Astrocyte of the cerebellum (primary cell): ENCODE results near the gene FOXE3.

Experiments used
- DNase-seq: peaks from one replicate; pipeline ENCODE4 v3.0.0-alpha.2; 2011; ENCODE audit warnings: low read depth
- H3K4me3 ChIP-seq: 2 replicates; pipeline ENCODE4 v1.5.1; 2011; ENCODE audit warnings: mild to moderate bottlenecking, low read depth, low read length, moderate library complexity
- CTCF ChIP-seq: IDR thresholded peaks from 2 replicates; pipeline ENCODE4 v1.5.1; 2012; ENCODE audit warnings: low read length, low read depth, moderate library complexity, mild to moderate bottlenecking; ENCODE audit errors: missing control alignments
- in situ Hi-C: cut with HindIII; loops from 2 replicates; pipeline ENCODE4 v1.10.0; 2017; ENCODE audit warnings: low sequenced_read_pairs

Gene FOXE3

GRCh38 chr1:47444297-47444561, 28.1 kb downstream of the FOXE3 start:
- in situ Hi-C loops, result no loop called here
- no peak for DNase-seq
- H3K4me3 ChIP-seq, result no peak overlapping the region
- no peak for TF ChIP-seq CTCF

- no peak overlapping the region for H3K4me3 ChIP-seq
- TF ChIP-seq CTCF, result no peak
- no peak for DNase-seq
- in situ Hi-C loops, result no loop called here
These were observed 28.7 kb downstream of the FOXE3 start for GRCh38 chr1:47444562-47445465.

- H3K4me3 ChIP-seq, result no peak overlapping the region
- no peak for DNase-seq
- in situ Hi-C loops, result no loop called here
- TF ChIP-seq CTCF, result no peak
These were observed 29.9 kb downstream of the FOXE3 start for GRCh38 chr1:47445823-47446550.

- no peak overlapping the region for H3K4me3 ChIP-seq
- no peak for DNase-seq
- in situ Hi-C loops, result no loop called here
- TF ChIP-seq CTCF, result no peak
These were observed 32.6 kb downstream of the FOXE3 start for GRCh38 chr1:47448462-47449222.

DNA sequence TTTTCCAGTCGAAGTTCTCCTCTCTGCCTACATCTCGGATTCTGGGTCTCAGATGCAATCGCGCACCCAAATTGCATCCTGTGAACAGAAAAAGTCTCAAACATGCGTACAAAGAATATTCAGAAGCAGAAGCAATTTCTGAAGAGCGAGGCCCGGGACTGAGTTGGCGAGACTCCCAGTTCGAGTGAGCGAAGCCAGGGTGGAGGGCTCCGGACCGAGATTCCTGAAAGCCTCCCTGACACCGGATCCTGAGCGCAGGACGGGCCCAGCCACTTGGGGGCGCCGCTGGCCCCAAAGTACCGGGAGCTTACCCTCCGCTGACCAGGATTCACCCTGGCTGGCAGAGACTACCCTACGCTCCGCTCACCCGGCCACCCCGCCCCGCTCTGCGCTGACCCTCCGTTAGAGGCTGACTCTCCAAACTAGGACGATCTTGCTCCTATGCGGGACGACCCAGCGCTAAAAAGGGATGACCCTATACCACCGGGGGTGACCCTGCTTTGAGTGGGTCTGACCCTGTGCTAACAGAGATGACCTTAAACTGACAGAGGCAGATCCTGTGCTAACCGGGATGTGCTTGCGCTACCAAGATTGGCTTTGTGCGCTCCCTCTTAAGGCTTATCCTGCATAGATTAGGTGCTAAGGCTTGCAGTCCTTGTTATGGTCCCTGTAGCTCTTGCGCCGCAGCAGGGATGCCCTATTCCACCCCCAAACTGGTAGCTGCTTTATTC, 33.9 kb downstream of the FOXE3 start:
- H3K4me3 ChIP-seq, result no peak overlapping the region
- in situ Hi-C loops, result no loop called here
- peak; percentile 14 for TF ChIP-seq CTCF
- no peak for DNase-seq

- DNase-seq, result no peak
- in situ Hi-C loops, result no loop called here
These were observed 34.5 kb downstream of the FOXE3 start for GRCh38 chr1:47450606-47451005.

More at GRCh38 chr1:47450606-47451005, 34.5 kb downstream of the FOXE3 start:
- TF ChIP-seq CTCF, result no peak
- H3K4me3 ChIP-seq, result no peak overlapping the region
